Kidney tubule cell (primary cell): ENCODE measurements around the gene TNFAIP8.

Experiments used
- DNase-seq: peaks from one replicate; pipeline ENCODE4 v3.0.0-alpha.2; 2018; ENCODE audit warnings: low spot score

TNFAIP8 gene

GRCh38 chr5:119355685-119356611 is at the start of gene TNFAIP8:
Gene TNFAIP8 (plus strand): TSS chr5:119356019. CDS start chr5:119356091, 72 bp downstream.
- peak; percentile 71 for DNase-seq

- no peak for DNase-seq
Measured at GRCh38 chr5:119307170-119307569, 48.6 kb upstream of the TNFAIP8 start.

- DNase-seq = no peak
Measured at GRCh38 chr5:119309326-119309725, 46.5 kb upstream of the TNFAIP8 start.

GRCh38 chr5:119311688-119312087 is 44.1 kb upstream of the TNFAIP8 start:
- DNase-seq = no peak

- DNase-seq = no peak
Measured at GRCh38 chr5:119312403-119312802, 43.4 kb upstream of the TNFAIP8 start.

GRCh38 chr5:119313197-119313596 is 42.6 kb upstream of the TNFAIP8 start:
- no peak for DNase-seq

GRCh38 chr5:119313658-119314605 is 41.9 kb upstream of the TNFAIP8 start:
- DNase-seq = no peak

GRCh38 chr5:119315516-119315949 is 40.3 kb upstream of the TNFAIP8 start:
- peak; percentile 58 for DNase-seq

- DNase-seq = no peak
Measured at GRCh38 chr5:119316086-119316485, 39.7 kb upstream of the TNFAIP8 start.

- no peak for DNase-seq
Measured at GRCh38 chr5:119316906-119317305, 38.9 kb upstream of the TNFAIP8 start.

GRCh38 chr5:119318256-119318894 is 37.4 kb upstream of the TNFAIP8 start:
- DNase-seq = peak; percentile 57

- DNase-seq = no peak
Measured at GRCh38 chr5:119319401-119319800, 36.4 kb upstream of the TNFAIP8 start.

- no peak for DNase-seq
Measured at GRCh38 chr5:119319890-119320289, 35.9 kb upstream of the TNFAIP8 start.

GRCh38 chr5:119321569-119322311 is 34.1 kb upstream of the TNFAIP8 start:
- DNase-seq = no peak

GRCh38 chr5:119322312-119322947 is 33.4 kb upstream of the TNFAIP8 start:
- peak; percentile 17 for DNase-seq

GRCh38 chr5:119322948-119323537 is 32.8 kb upstream of the TNFAIP8 start:
- no peak for DNase-seq

- peak; percentile 30 for DNase-seq
Measured at GRCh38 chr5:119323601-119324000, 32.2 kb upstream of the TNFAIP8 start.

GRCh38 chr5:119324842-119325241 is 31.0 kb upstream of the TNFAIP8 start:
- DNase-seq = no peak

GRCh38 chr5:119327018-119327417 is 28.8 kb upstream of the TNFAIP8 start:
- no peak for DNase-seq
